VCaP (cell line): ENCODE data around the gene FST.

Experiments used
- H3K27ac ChIP-seq: fragments of 450-650 bp; 2 replicates; pipeline ENCODE4 v1.5.1; 2017
- CTCF ChIP-seq: fragments of 450-650 bp; conservative IDR thresholded peaks from 2 replicates; pipeline ENCODE4 v1.5.1; 2017; ENCODE audit warnings: mild to moderate bottlenecking, moderate library complexity

Gene FST

GRCh38 chr5:53480416-53481158 is at the start of gene FST:
FST (plus strand) TSS chr5:53480629; CDS start chr5:53480792, 163 bp downstream.
- peak within 1 kb of the TSS; percentile 84 for H3K27ac ChIP-seq
- no peak for TF ChIP-seq CTCF

GRCh38 chr5:53431665-53432064 is 48.8 kb upstream of the FST start:
- H3K27ac ChIP-seq: no peak overlapping the region
- TF ChIP-seq CTCF: no peak

- H3K27ac ChIP-seq: no peak overlapping the region
- no peak for TF ChIP-seq CTCF
Observed at GRCh38 chr5:53433026-53433425, 47.4 kb upstream of the FST start.

- H3K27ac ChIP-seq: no peak overlapping the region
- no peak for TF ChIP-seq CTCF
Observed at GRCh38 chr5:53434541-53434940, 45.9 kb upstream of the FST start.

- no peak overlapping the region for H3K27ac ChIP-seq
- no peak for TF ChIP-seq CTCF
Observed at GRCh38 chr5:53436480-53437191, 43.8 kb upstream of the FST start.

GRCh38 chr5:53438079-53438478 is 42.4 kb upstream of the FST start:
- TF ChIP-seq CTCF: no peak
- no peak overlapping the region for H3K27ac ChIP-seq

GRCh38 chr5:53438486-53439472 is 41.6 kb upstream of the FST start:
- H3K27ac ChIP-seq: no peak overlapping the region
- TF ChIP-seq CTCF: no peak
